Stimulated activated CD8-positive, alpha-beta memory T cell treated with anti-CD3 and anti-CD28 coated beads, Interleukin-12 subunit alpha, Interleukin-12 subunit beta, amount 100 ng/mL, for 4 hours (primary cell): ENCODE data around the gene MYH14.

ENCODE experiments used
- DNase-seq: peaks from one replicate; pipeline ENCODE4 v3.0.0-alpha.2; 2020; ENCODE audit warnings: low read depth

Gene MYH14

DNA sequence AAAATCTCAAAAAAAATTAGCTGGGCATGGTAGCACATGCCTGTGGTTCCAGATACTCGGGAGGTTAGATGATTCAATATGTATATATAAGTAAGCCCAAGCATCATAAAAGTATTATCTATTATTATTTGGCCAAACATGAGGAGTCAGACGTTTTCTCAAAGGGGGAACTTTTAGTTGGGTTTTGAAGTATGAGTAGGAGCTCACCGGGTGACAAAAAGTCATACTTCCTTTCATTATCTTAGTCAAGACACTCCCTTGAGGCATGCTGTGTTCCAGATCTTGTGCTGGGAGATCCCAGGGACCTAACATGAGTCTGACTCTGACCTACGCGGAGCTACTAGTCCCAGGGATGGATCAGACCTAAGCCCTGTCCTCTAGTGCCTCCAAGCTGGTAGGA is 8.2 kb upstream of the MYH14 start:
- DNase-seq = no peak

DNA sequence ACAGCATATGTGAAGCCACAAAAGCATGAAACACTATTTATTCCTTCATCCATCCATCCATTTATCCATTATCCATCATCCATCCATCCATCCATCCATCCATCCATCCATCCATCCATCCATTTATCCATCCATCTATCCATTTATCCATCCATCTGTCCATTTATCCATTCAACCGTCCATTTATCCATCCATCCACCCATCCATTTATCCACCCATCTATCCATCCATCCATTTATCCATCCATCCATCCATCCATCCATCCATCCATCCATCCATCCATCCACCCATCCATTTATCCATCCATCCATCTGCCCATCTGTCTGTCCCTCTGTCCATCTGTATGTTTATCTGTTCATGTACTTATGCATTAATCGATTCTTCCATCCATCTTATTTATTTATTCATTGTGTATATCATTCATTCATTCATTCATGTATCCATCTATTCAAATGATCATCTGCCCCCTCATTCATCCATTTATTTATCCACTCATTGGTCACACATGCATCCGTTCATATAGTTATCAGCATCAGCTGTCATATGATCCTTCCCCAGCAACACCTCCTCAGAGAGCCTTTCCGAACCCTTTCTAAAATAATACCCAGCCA is 7.0 kb upstream of the MYH14 start:
- no peak for DNase-seq

DNA sequence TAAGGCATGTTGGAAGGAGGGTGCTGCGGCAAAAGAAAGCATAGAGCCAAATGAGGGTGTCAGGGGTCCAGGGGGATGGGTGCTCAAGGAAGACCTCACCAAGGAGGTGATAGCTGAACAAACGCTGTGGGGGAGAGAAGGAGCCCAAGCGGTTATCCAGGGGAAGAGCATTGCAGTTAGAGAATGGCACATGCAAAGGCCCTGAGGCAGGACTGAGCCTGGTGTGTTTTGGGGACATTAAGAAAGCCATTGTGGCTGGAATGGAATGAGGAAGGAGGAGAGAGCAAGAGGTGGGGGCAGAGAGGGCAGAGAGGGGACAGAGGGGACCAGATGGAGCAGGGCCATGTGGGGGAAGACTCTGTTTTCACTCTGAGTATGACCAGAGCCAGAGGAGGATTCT is 6.1 kb upstream of the MYH14 start:
- no peak for DNase-seq

DNA sequence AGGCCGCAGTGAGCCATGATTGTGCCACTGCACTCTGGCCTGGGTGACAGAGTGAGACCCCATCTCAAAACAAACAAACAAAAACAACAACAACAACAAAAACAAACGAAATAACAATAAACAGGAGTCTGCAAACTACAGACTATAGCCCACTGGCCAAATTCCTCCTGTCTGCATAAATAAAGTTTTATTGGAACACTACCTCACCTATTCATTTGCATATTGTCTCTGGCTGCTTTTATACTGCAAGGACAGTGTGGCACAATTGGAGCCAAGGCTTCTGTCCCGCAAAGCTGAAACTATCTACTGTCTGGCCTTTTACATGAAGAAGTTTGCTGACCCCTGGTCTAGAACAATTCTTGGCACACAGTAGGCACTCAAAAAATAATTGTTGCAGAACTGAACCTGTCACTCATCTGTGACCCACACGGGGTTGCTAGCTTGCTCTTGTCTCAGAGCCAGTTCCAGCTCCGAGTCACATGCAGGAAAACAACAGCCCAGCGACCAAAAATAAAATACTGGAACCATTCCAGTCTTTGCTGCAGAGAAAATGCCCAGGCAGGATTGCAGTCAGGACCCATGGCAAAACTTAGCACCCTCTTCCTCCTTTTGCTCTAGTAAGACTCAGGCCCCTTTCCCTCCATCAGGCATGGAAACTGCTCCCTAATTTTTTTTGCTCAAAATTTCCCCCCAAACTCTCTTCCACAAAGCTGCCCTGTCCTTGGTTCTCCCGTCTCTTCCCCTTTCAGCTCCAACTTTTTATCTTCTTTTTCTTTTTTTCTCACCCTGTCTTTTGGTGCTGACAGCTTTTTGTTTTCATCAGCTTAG is 4.8 kb upstream of the MYH14 start:
- DNase-seq = no peak

DNA sequence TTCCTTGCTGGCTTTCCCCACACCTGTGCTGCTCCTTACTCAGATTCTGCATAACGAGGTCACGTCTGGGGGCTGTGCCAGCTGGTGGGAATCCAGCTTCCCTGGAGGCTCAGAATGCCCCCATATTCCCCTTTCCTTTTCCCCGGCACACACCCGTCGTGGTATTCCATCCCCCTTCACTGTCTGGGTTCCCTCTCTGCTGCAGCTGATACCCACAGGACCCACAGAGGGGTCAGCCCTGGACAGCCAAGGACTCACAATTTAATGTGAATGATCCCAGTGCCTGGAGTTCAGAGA is 4.2 kb upstream of the MYH14 start:
- no peak for DNase-seq

DNA sequence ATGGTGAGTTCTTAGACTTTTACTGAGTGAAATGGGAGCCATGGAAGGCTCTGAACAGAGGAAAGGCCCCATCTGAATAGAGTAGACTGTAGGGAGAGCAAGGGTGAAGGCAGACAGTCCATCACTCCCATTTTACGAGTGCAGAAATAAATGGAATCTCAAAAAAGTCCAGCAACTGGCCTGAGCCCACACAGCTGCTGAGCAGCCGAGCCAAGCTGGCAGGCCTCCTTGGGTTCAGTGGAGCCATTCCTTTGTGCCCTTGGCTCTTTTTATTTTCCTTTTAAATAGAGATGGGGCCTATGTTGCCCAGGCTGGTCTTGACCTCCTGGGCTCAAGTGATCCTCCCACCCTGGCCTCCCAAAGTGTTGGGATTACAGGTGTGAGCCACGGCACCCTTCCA is 1.0 kb upstream of the MYH14 start:
- DNase-seq = no peak

DNA sequence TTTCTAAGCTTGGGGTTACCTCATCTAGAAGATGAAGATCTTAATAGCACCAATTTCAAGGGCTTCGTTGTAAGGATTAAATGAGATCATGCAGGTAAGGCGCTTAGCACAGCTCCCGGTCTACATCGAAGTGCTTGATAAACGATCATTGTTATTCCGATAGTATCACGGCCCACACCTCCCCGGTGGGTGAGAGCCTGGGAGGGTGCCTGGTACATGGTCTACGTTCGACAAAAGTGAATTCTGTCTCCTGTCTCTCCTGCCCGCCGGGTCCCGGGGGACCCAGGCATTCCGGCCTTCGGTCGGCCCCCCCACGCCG is 501 bp upstream of the MYH14 start:
- DNase-seq = no peak

DNA sequence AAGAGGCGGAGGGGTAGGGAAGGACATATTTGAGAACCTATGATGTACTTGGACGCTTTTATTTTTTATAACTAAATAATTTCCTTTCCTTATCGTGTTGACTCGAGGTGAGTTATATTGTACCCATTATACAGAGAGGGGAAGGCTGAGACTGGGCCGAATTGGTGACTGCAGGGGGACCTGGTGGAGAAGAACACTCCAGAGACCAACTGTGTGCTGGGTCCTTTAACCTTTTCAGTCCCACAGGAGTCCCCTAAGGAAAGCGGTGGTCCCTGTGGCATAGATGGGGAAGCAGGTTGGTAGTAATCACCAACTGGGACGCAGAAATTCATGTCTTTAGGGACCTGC is 633 bp downstream of the MYH14 start:
- no peak for DNase-seq

DNA sequence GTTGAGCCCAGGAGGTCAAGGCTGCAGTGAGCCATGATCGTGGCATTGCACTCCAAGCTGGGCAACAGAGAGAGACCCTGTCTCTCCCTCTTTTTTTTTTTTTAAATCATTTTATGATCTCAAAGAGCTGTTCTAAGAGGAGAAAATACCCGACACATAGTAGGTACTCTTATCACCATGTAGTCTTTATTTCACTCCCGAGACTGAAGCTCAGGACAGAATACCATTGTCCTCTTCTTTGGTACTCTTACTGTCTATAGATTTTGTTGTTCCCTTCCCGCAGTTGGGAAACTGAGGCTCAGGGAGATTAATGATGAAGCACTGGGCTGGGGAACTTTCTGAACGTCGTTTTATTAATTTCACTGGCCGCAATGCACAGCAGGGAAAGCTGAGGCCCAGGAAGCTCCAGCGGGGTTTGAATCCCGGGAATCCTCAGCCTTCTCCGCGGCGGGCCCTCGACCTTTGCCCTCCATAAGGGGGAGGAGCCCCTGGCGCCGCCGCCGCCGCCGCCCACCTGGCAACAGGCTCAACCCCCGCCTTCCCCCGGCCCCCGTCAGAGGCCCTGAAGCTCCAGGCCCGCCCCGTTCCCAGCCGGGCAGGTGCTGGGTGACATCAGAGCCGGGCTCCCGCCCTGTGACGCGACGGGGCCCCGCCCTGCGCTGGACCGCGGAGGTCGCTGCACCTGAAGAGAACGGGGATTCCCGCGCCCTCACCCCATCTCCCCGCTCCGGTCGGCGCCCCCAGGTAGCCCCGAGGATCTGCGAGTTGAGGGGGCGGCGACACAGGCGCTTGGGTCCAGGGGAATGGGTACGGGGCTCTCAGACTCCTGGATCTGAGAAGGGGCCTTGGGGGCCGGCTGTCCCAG is 1.6 kb downstream of the MYH14 start:
- no peak for DNase-seq

DNA sequence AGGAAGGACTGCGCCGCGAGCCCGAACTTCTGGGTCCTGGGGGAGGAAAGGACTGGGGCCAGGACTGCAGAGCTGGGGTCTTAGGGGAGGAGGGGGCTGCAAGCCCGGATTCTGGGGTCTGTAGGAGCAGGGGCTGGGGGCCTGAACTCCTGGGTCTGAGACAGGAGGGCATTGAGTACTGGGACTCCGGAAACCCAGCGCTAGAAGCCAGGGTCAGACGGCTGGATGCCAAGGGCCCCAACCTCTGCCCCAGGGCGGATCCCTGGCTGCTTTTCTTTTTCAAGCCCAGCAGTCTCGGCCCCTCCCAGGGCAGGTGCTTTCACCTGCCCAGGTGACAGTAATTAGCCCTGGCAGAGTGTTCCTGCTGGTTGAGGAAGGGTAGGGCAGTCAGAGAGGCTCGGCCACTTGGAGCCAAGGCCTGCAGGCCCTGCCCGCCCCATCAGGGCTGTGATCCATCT is 2.3 kb downstream of the MYH14 start:
- DNase-seq = no peak

DNA sequence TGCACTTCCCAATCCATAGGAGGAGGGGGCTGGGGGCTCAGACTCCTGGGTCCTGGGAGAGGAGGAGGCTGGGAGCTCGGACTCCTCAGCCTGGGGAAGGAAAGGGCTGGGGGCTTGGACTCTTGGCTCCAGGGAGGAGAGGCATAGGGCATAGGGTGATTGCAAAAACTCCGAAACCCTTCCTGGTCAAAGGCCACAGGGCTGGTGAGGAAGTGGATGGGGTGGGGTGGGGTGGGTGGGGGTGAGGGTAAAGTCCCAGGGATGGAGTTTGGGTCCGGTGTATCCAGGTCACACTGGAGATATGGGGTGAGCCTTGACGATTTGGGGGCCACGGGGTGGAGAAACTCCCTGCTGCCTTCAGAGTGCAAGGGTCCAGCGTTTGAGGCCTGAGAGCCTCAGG is 2.8 kb downstream of the MYH14 start:
- no peak for DNase-seq

DNA sequence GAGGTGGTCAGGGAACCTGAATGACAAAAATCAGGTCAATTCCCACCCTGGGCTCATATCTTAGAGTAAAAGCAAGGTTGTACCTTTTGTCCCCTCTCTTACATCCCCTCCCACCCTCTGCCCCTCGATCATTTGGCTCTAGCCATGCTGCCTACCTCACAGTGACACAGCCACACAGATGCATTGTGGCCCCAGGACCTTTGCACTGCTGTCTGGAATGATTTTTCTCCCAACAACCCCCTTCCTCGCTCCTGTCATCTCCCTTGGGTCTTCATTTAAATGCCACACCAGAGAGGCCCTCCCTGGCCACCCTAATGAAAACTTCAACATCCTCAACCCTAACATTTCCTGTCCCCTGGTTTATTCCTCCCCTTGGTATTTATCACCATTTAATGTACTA is 4.3 kb downstream of the MYH14 start:
- DNase-seq = no peak

DNA sequence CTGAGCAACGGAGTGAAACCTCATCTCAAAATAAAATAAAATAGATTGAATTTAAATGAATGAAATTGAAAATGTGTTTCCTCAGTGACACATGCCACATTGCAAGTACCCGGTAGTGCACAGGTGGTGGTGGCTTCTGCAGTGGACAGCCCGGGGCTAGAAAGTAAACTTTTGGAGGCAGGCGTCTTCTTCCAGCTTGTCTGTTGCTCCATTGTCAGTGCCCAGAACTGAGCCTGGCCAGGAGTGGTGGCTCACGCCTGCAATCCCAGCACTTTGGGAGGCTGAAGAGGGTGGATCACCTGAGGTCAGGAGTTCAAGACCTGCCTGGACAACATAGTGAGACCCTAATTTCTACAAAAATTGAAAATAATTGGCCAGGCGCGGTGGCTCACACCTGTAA is 5.7 kb downstream of the MYH14 start:
- no peak for DNase-seq

DNA sequence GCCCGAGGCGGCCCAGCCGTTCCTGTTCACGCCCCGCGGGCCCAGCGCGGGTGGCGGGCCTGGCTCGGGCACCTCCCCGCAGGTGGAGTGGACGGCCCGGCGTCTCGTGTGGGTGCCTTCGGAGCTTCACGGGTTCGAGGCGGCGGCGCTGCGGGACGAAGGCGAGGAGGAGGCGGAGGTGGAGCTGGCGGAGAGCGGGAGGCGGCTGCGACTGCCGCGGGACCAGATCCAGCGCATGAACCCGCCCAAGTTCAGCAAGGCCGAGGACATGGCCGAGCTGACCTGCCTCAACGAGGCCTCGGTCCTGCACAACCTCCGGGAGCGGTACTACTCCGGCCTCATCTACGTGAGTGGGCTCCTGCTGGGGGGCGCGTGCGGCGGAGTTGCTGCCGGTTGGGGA is 7.0 kb downstream of the MYH14 start:
- DNase-seq = no peak

DNA sequence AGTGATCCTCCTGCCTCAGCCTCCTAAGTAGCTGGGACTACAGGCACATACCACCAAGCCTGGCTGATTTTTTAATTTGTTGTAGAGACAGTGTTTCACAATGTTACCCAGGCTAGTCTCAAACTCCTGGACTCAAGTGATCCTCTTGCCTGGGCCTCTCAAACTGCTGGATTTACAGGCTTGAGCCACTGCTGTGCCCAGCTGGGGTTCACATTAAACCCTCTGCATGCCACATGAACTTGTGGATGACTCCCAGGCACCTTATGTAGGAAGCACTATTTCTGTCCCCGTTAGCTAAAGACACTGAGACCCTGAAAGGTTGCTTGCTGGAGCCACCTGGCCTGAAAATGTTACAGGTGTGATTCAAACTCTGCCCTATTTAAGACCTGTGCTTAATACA is 10.5 kb downstream of the MYH14 start:
- DNase-seq = no peak

DNA sequence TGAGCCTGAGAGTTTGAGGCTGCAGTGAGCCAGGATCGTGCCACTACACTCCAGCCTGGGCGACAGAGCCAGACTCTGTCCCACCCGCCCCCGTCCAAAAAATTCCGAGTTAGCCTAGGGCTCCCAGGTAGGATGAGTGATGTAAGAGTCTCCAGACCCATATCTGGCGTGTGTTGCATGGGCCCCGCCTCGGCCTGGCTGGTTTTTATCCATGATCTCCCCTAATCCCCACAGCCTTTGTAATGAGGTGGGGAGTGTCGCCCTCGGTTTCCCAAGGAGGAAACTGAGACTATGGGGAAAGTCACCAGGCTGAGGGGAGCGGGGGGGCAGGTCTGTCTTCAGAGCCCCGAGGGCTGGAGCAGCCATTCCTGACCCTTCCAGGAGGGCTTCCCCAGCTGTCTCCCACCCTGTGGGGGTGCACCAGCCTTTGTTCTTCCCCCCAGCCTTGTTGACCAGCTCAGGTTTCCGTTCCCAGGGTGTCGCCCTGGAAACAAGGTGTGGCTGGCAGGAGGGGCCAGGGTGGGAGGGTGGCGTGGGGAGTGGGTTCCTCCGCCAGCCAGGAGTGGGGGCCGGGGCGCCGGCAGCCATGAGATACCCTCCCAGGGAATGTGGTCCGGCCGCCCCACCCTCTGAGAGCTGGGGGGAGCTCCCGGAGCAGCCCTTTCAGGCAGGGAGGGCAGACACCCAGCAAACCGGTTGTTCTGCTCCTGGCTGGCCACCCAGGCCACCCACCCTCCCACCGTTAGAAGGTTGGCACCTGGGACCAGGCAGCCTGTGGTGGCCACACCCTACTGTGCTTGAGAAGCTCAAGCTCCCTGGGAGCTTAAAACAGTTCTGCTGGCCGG is 11.5 kb downstream of the MYH14 start:
- no peak for DNase-seq

DNA sequence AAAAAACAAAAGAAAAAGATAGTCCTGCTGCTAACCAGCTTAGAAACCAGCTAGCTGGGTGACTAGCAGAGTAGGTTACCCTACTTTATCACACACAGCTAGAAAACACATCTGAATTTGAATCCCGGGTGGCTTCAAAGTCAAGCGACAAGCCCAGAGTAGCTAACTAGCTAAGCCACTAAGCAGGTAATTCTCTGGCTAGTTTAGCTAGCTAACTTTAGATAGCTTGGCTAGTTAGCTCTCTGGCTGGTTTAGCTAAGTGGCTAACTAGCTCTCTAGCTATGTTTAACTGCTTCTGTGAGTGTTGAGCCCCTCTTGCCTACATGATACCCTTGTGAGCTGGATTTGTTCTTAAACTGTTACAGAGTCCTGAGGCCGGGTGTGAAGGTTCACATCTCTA is 12.4 kb downstream of the MYH14 start:
- DNase-seq = no peak

DNA sequence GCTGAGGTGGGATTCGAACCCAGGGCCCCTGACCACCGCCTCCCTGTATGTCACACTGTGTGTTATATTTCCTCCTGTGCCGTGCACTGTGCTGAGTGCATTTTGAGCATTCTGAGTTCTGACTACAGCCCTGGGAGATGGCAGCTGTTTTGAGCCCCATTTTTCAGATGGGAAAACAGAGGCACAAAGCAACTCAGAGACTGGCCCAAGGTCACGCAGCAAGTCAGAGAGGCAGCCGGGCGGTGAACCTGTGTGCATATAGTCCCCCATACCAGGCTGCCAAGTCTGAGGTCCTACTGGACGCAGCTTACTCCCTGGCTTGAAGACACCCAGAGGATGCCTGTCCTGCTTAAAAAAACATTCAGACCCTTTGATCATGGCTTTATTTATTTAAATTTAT is 17.7 kb downstream of the MYH14 start:
- DNase-seq = no peak

DNA sequence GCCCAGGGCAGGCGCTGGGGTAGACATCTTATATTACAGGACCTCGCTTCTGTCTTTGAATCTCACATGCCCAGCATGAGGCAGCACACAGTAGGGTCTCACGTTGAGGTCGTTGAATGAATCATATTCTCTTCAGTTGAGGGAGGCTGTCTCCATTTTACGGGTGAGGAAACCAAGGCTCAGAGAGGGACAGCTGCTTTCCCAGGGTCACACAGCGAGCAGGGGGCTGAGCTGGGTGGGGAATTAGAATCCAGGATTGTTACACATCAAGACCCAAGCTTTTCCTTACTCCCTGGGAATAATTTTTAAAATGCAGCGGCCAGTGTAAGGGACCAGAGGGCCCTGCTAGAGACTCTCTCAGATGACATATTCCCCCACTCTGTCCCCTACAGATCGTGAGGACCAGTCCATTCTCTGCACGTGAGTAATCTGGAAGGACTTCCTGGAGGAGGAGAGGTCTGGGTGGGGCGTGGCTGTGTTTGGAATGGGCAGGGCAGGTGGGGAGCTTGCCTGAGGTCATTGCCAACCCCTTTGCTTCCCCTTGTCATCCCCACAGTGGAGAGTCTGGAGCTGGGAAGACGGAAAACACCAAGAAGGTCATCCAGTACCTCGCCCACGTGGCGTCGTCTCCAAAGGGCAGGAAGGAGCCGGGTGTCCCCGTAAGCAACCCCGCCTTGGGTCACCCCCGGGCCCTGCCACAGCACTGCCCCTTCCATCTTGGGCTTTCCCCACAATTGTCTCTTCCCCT is 19.4 kb downstream of the MYH14 start:
- no peak for DNase-seq

DNA sequence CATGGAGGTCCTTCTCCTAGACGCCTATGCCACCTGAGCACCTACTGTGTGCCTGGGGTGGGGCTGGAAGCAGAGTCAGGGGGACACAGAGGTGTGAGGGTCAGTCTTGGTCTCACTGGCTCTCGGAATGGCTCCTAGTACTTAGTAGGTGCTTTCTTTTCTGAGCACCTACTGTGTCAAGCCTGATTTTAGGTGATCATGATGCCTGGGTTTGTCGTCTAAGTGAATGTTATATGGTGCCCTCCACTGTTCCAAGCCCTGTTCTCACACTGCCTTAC is 20.0 kb downstream of the MYH14 start:
- DNase-seq = no peak

DNA sequence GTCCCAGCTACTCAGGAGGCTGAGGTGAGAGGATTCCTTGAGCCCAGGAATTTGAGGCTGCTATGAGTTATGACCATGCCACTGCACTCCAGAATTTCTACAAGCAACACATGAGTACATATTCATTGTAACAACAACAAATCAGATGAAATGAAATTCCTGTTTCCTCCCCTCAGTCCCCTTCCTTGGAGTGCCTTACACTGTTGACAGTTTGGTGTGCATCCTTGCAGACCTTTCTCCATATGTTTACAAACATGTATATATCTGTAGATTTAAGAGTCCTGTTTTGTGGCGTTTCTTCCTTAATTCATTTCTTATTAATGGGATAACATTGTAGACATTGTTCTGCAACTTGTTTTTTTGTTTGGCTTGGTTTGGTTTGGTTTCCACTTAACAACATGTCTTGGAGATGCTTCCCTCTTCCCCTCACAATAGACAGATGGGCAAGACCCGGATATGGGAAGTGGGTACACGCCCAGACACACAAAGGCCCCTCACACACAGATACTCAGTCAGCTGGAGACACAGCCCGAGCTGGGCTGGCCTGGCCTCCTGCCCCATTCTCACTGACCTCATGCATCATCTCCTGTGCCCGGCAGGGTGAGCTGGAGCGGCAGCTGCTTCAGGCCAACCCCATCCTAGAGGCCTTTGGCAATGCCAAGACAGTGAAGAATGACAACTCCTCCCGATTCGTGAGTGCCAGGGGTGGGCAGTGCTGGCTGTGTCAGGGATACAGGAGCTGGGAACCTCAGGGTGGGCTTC is 21.7 kb downstream of the MYH14 start:
- no peak for DNase-seq
